ENCODE measurements around the gene ANKRD66.
"Not testable (repeated sequence)": the region's sequence is repeated elsewhere in the genome, so short reads cannot be mapped to it uniquely, and the experiment has no call there.

ANKRD66 gene

DNA sequence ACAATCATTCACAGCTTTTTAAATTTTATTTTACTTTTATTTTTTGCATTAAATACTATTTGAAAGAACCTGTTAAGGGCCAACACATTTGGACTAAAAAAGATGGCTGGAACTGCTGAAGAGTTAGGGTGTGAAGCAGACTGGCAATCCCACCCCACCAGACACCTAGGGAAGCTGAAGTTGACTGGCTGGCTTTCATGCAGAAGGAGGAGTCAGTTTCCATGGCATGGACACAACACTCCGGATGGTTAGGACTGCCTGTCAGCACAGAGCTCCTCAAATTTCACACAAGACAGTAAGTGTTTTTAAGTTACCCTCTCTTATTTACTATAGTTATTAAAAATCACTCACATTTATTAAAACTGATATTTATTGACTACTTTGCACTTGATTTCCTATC lies at the start of gene ANKRD66:
Gene ANKRD66, plus strand, starts transcription at position 238 of the 400 bp plus-strand sequence. CDS start 5,016 bp downstream, outside the sequence.
- no peak for DNase-seq

DNA sequence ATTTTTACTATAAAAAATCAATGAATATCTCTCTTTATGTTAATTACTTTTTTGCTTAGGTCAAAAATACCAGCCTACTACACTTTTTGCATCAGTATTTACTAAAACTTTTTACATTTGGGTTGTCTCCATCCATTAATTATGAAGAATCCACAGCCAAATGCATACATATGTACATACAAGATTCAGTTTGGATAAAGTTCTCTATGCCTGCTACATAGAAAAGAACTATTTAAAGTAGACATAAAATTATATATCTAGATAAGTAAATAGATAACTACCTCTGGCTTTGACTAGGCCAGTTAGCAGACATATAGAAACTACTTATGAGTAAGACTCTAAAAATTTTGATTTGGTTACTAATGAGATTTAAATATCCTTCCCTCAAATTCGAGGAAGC lies 46.8 kb upstream of the ANKRD66 start:
- DNase-seq = no peak

DNA sequence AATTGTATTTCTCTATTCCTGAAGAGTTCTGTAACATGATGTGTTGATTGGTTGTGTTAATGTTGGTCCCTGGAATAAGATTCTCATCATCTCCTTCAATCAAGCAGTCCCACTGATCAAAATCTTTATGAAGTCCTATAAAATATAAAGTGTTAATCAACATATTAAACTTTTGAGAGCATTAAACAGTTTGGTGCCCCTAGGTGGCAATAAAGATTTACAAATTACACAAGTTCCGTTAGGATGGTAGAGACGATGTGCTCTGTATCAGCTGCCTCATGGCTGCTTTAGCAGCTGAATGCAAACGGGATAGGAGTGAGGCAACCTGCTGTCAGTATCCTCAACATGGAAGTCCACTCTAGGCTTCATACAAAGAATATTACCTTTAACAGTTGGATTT lies 42.2 kb upstream of the ANKRD66 start:
- DNase-seq = no peak

DNA sequence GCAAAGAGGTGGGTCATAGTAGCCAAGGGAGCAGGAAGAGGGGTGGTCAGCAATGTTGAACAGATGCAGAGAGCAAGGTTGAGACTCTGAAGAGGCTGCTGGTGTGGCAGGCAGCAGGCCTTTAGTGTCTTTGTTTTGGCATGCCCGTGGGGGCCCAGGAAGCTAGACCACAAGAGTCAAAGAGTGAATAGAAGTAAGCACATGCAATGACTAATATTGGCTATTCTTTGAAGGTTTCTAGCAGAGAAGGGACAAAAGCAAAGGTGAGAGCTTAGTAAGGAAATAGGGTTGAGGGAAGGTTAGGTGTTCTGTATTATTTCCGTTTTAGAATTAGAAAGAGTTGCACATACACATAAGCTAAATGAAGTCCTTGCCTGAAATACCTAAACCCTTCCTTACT lies 40.3 kb upstream of the ANKRD66 start:
- no peak for DNase-seq

DNA sequence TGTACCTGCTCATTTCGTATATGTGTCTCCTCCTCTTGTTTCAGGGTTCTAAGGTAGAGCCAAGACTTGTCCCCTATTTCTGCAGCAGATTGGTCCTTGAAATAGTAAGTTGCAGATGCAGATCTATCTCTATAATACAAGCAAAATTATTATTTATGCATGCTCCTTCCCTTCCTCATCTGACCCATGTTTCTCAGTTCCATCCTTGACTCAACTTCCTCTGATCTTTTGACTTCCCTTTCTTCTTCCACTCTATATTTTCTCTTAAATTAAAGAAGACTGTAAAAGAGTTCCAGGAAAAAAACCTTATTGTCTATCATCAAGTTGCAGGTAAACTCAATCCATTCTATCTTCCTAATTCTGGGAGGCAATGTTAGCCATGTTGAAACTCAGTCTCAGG lies 35.2 kb upstream of the ANKRD66 start:
- DNase-seq = no peak

DNA sequence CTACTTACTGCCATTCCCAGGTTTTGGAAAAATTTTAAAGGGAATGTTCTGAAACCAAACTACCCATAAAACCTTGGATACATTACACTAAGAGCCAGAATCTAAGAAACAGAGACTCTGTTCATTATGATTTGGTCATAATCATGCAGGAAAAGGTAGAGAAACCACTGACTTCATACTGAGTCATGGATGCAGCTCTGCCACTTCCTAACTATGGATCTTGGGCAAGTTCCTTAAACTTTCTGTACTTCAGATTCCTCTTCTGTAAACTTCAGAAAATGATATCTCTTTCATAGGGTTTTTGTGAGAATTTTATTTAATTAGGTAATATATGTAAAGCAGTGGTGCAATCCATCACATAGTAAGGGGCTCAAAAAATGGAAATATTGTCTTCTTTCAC lies 31.6 kb upstream of the ANKRD66 start:
- no peak for DNase-seq

DNA sequence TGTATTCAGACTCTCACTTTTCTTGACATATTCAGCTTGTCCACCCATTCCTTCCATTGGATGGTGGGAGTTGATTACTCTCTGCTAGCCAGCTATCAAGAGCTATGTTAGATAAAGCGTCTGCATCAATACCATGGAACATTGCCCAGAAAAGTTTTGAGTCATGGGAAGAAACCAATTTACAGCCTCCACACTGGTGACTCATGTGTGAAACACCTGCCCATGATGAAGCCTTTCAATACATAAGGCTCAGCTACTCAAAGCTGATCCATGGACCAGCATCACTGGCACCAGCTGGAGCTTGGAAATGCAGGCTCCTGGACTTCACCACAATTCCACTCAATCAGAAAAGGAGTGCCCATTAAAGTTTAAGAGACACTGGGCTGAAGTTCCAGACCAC lies 27.6 kb upstream of the ANKRD66 start:
- no peak for DNase-seq

DNA sequence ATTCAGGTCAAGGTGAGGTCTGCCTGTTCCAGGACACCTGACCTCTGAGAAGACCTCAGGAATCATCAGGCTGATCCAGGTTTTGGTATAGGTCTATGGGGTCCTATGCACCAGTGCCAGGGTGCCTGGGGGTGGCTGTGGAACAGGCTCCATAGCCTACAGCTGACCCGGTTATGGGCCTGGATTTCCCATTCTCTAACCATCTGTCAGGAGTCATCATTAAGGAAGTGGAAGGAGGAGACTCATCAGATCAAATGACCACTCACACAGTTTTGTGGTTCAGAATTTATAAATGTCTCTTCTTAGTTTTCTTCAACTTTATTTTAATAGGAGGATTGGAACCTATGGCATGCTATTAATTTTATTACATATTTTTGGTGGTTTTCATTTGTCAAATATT lies 26.3 kb upstream of the ANKRD66 start:
- no peak for DNase-seq

DNA sequence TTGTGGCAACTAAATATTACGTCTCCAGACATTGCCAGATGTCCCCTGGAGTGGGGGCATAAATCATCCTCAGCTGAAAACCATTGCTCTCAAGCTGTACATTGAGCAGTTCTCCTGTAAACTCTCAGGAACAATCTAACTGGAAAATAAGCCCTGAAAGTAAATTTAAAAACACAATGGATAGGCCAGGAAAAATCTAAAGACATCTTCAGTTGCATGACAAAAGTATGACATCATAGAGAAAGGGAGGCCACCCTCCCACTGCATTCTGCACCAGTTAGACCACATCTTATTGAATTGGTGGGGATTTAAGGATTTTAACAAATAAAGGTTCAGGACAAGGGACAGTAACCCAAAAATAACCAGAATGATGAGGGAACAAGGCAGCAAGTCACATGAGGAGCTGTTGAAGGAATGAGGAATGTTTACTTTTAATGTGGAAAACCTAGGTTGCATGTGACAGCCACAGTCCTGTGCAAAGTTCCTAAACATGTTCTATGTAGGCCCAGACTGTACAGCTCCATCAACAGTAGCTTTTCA lies 16.9 kb upstream of the ANKRD66 start:
- DNase-seq = no peak

DNA sequence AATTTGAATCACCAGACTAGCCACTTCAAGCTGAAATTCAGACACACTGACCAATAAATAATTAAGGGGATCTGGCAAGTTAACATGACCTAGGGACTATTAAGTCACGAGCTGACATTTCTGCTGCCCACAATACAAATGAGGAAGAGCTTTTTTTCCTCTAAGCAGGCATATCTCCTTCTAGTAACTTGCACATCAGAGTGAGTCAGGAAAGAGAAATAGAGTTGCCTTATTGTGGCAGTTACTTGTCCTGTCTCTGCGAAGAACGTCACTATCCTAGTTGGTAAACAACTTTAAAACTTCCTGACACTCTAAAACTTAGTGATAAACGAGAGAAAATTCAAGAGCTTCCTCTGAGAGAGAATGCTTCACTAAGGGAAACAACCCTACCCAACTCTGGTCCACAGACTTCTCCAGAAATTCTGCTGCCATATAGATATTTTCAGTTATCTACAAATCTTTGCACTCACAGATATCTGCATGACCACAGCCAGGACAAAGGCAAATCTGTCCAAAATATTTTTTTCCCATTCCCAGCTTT lies 15.7 kb upstream of the ANKRD66 start:
- DNase-seq = no peak

DNA sequence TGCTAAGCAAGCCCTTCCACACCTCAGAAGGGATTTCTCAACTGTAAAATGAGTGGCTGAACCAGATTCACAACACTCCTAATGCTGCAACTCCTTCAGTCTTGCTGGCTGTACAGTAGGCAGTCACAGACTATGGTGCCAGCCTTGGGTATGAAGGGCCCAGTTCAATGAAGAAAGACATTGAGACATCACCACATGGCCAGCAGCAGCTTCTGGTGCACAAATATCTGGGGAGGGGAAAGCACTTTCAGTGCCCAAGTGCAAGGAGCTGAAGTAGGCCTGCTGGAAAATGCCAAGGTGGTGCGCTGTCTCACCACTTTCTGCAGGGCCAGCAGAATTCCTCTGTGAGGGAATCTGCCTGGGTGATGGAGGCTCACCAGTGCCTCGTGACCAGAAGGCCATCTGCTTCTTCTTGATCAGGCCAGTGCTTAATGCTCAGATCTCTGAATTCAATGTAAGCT lies 13.4 kb upstream of the ANKRD66 start:
- no peak for DNase-seq

DNA sequence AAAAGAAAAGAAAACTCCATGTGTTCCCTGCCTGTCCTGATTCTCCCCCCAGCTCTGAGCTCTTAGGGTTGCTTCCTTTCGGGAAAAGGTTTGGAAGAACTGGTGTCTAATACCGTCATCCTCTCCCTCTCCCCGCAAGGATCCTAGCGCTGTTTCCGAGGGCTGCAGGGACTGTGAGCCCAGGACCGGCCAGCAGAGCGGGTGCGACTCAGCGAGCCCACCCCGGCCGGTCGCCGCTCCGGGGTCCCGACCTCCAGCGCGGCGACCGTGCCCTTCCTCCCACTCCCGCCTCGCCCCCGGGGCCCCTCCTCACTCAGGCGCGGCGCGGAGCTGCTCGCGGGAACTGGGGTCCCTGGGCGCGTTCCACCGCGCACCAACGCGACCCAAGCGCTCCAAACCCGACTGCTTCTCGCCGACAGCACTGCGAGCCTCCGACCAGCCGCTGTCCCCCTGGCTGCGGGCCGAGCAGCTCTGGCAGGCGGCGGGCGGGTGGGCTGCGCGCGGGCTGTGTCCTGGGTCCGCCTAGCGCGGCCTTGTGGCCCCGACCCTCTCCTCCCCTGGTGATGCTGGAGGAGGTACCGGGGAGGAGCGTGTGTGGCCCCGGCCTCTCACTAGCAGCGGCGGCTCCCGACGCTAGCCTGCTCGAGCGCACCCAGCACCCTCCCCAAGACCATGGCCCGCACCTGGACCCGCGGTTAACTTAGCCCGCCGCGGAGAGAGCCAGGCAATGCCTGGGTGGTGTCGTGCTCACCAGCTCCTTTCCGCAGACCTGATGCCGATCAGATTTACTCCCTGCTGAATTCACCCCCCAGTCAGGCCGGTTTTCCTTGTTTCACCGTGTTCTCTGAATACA lies 11.6 kb upstream of the ANKRD66 start, which contains the start of gene PLA2G7:
Gene PLA2G7, minus strand, starts transcription at position 509 of the 853 bp plus-strand sequence. CDS start 12,484 bp downstream, outside the sequence.
- no peak for DNase-seq

DNA sequence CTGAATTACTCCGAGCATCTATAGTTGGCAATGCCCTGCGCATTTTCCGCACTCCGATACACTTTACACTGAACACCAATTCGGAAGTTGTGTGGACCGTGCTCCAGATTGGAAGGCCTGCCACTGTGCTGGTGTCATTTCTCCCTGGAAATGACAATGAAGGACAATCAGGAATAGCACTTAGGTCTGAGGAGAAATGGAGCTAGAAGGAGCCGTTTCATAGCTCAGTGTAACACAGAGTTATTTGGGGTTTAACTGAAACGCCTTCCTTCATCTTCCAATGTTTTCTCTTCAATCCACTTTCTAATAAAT lies 11.1 kb upstream of the ANKRD66 start:
- no peak for DNase-seq

DNA sequence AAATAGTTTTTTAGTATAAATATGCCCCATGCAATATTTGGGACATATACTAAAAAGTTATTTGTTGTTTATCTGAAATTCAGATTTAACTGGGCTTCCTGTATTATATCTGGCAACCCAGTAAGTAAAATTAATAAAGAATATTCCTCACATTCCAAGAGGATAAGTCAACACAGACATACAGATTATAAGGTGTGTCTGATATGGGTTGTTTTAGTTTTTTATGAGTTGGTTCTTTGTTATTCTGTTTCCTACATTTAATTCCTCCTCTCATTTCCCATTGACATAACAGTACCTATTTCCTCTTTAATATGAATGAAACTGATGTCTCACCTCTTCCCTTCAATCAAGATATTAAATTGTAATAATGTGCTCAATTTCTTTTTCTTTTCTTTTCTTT lies 9.8 kb upstream of the ANKRD66 start:
- DNase-seq = no peak

DNA sequence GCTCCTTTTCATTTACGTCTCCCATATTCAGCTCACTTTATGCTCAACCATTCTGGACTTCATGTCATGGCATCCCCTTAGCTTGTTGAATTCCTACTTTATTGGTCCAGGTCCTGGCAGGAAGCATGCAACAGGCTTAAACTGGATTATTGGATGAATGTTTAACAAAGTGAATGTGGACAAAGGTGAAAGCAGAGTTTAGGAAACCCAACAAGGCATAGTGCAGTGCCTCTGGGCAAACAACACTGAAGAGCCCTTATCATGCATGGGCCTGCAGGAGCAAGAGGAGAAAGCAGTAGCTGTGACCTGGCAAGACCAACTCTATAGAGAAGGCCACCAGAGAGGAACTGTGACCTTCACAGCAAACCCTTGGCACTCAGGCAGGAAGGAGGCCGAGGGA lies 5.3 kb upstream of the ANKRD66 start:
- no peak for DNase-seq

DNA sequence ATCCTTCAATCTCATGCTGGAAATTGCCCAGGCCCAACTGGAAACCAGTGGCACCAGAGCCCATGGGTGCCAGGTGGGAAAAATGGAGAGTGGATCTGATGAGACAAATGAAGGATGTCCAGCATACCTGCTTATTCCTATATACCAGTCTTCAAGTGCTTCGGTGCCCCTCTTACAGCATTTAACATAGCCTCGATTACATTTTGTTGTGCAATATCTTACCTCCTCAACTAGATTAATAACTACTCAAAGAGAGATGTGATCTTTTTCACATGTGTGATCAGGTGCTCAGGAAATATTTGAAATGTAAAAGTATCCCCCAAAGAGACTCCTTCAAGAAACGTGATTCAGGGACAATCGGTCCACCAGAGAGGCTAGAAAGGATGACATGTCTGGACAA lies 4.8 kb upstream of the ANKRD66 start:
- DNase-seq = no peak

DNA sequence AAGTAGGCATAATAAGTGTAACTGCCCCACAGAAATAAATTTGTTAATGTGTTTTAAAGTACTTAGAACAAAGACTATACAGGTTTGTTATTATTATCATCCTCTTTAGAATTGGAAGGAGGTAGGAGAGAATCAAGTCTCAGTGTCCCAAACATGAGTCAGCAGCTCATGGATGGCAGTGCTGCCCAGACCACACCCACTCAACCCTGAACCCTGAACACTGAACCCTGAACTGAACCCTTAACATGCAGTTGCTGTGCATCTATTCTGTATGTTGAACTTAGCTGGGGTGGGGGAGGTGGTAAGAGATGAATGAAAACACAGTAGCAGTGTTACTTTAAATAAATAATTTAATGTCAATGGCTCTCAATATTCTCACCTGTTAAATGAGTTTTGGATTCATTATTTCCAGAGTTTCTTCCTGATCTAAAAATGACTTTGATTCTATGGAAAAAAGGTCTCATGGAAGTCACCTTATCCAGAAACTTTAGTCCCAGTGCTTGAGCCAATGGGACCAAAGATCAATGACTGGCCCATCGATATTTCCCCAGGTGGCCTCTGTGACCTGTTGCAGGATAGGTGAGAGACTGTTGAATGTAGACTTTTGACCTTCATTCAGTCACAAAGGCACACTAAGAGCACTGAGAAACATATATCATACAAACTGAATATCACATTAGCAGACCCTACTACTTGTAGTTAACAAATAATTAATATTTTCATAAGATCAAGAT lies 3.1 kb upstream of the ANKRD66 start:
- no peak for DNase-seq

DNA sequence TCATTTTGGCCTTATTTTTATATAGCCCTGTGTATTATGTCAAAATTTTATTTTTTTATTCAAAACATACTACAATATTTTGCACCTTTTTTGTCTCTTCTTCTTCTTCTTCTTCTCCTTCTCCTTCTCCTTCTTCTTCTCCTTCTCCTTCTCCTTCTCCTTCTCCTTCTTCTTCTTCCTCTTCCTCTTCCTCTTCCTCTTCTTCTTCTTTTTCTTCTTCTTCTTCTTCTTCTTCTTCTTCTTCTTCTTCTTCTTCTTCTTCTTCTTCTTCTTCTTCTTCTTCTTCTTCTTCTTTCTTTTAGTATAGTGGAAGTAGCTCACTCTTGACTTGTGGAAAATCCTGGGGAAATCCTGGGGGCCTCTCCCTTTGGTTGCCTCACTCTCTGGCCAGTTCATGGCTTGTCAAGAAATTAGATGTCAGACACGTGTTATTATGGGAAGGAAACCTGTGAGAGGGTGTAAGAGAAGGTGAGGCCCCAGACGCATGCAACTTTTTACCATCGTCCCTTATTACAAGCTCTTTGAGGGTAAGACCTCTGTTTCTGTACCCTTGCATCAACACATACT lies 2.5 kb upstream of the ANKRD66 start:
- not testable (repeated sequence) for DNase-seq

DNA sequence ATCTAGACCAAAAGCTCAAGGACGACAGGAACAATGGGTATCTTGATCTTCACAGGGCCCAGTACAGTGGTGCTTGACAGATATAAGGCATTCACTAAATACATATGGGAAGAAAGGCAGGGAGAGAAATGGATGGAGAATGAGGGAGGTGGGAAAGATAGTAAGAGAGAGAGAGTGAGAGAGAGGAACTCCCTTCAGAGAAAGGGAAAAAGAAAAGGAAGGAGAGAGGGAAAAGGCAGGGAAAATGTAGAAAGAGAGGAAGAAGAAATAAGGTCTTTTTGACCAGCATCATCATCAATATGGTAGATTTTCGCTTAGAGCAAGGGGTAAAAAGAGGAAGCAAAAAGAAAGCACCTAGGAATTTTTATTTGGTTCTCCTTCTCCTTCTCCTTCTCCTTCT lies 760 bp upstream of the ANKRD66 start:
- no peak for DNase-seq

DNA sequence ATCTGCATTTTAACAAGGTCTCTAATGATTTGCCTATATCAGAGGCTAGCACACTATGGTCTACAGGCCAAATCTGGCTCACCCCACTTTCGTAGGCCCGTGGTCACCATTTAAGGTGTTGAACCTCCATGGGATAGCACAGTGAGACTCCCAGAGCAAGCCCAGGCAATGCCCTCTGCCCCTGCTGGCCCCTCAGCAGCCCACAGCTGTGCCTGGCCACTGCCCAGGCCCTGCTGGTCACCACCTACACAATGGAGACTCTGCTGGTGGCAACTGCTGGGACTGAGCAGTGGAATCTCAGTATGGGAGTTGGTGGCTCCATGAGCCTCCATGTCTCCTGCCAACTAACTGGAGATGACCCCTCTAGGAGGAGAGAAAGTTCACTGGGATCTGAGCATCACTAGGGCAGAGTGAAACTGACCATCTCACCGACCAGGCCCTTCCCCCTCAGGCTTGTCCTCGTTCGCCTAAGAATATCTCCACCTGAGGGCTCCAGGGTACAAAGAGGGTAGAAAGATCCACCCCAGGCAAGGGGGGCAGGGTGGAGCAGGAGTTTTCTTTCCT lies 2.3 kb downstream of the ANKRD66 start:
- no peak for DNase-seq

DNA sequence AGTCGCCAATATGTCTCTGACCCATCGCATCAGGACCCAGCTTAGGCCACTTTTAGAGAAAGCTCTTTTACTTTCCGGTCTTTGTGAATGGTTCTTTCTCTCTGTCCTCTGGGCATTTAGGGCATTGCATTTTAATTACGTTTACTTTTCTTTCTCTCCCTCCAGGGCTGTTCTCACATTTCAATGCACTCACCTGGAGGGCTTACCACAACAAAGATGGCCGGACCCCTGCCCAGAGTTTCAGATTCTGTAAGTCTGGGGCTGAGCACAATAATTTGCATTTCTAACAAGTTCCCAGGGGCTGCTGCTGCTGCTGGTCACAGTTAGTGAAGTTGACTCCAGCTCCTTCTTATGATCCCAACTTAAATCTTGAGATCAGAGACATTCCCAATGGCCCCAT lies 3.0 kb downstream of the ANKRD66 start:
- no peak for DNase-seq

DNA sequence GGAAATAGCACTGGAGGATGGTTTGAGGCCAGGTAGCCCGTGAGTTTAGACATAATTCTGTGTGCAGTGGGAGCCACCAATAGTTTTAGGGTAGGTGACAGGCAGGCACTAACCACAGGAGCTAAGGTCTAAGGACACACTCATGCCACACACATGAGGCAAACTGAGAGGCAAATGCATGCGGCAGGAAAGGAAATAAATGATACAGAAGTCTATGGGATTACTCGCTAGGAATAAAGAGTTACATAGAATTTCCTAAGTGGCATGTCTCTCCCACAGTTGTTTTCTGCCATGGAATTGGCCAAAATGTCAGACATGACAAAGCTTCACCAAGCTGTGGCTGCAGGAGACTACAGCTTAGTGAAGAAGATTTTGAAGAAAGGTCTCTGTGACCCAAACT lies 4.9 kb downstream of the ANKRD66 start:
- no peak for DNase-seq

DNA sequence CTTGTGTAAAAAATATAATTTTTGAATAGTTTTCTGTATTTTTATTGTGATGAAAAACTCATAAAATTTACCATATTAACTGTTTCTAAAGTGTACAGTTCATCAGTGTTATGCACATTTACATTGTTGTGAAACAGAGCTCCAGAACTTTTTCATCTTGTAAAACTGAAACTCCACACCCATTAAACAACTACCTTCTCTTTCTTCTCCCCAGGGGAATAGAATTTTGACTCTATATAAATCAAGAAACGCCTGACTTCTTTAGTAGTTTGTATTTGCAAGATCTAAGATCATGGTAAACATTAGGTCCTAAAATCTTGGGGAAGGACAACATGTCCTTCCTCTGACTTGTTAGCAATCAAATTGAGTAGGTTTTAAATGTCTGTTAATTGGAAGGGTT lies 9.1 kb downstream of the ANKRD66 start:
- no peak for DNase-seq
